HepG2 (cell line): ENCODE measurements around the gene PSAPL1. TPM values are rescaled to one million over a fixed set of nuclear protein-coding genes. Genes with fewer than 3 reads are reported as not detected.

Experiments
- ATAC-seq: fragments of 200-7000 bp; cut with Tn5 transposase; 3 replicates; pipeline ENCODE4 v1.9.1; 2020; ENCODE audit warnings: mild to moderate bottlenecking, moderate library complexity
- BruUV-seq: library from RNA; stranded (reverse); fragments of 400-500 nt; replicated peaks from 2 replicates; lab custom pipeline; 2021; lab: Mats Ljungman, UMichigan
- CTCF ChIA-PET: fragments of 300-600 bp; formaldehyde crosslinking; extraction: SDS; loops from one replicate; lab custom pipeline; 2021; ENCODE audit warnings: low total read pairs, inconsistent platforms, low intra/inter-chr PET ratio; lab: Yijun Ruan, JAX
- POLR2A ChIA-PET: fragments of 350-600 bp; sonication (Branson Sonifier 250); formaldehyde crosslinking; loops from one replicate; lab custom pipeline; 2020; ENCODE audit warnings: antibody characterized with exemption, inconsistent platforms; lab: Yijun Ruan, JAX
- DNase-seq: peaks from one replicate; pipeline ENCODE4 v3.0.0-alpha.2; 2015; ENCODE audit warnings: low spot score
- FAIRE-seq: peaks from 3 replicates; lab custom pipeline; 2011; peaks lifted over from hg19 to GRCh38; lab: Jason Lieb, UNC
- H2AFZ ChIP-seq: one replicate; pipeline ENCODE4 v1.6.1; 2011; ENCODE audit warnings: low read length, inconsistent platforms
- H3K27ac ChIP-seq: fragments of 300-600 bp; 3 replicates; pipeline ENCODE4 v1.8.0; 2011; ENCODE audit warnings: mixed run types, mild to moderate bottlenecking, mixed read lengths, low read length, inconsistent platforms; ENCODE audit not compliant: insufficient read depth; ENCODE audit errors: extremely low read length
- H3K27me3 ChIP-seq, 2 experiments: fragments of 200-600 bp in 1 of 2; 2 replicates in 1 of 2; 3 replicates in 1 of 2; pipeline versions ENCODE4 v1.6.0 to v1.8.0; 2011; ENCODE audit warnings: low read length in 2 of 2, mild to moderate bottlenecking in 2 of 2, moderate library complexity in 2 of 2, inconsistent platforms in 1 of 2; ENCODE audit not compliant: insufficient read depth in 2 of 2, control insufficient read depth in 1 of 2
- H3K36me3 ChIP-seq, 2 experiments: fragments of 200-600 bp in 1 of 2; replicated peaks in 1 of 2; 2 replicates in 1 of 2; 3 replicates in 1 of 2; pipeline versions ENCODE4 v1.5.1 to v1.8.0; 2011; ENCODE audit warnings: low read length in 2 of 2, inconsistent platforms in 1 of 2; ENCODE audit not compliant: insufficient read depth in 2 of 2, control insufficient read depth in 1 of 2
- H3K4me1 ChIP-seq: 2 replicates; pipeline ENCODE4 v1.5.1; 2012; ENCODE audit warnings: low read length, inconsistent platforms; ENCODE audit not compliant: insufficient read depth
- H3K4me2 ChIP-seq: 2 replicates; pipeline ENCODE4 v1.6.0; 2011; ENCODE audit warnings: low read depth, low read length, inconsistent platforms
- H3K4me3 ChIP-seq, 3 experiments: fragments of 200-600 bp in 1 of 3; sonication (generic), shearing (Covaris generic) in 1 of 3; replicated peaks in 1 of 3; 2 replicates each; pipeline ENCODE4 v1.5.1; 2011 to 2016; ENCODE audit warnings: low read length in 3 of 3, inconsistent platforms in 2 of 3, low read depth in 2 of 3, mild to moderate bottlenecking in 2 of 3, control low read depth in 1 of 3, mixed read lengths in 1 of 3; ENCODE audit not compliant: insufficient read depth in 1 of 3
- H3K79me2 ChIP-seq: one replicate; pipeline ENCODE4 v1.6.1; 2011; ENCODE audit warnings: low read length, inconsistent platforms; ENCODE audit not compliant: insufficient read depth
- H3K9ac ChIP-seq: 2 replicates; pipeline ENCODE4 v1.6.0; 2011; ENCODE audit warnings: mild to moderate bottlenecking, low read depth, low read length, inconsistent platforms; ENCODE audit not compliant: insufficient read depth
- H3K9me3 ChIP-seq: 2 replicates; pipeline ENCODE4 v1.5.1; 2012; ENCODE audit warnings: mild to moderate bottlenecking, low read length
- H4K20me1 ChIP-seq: 2 replicates; pipeline ENCODE4 v1.6.0; 2011; ENCODE audit warnings: inconsistent platforms, mild to moderate bottlenecking, low read length, moderate library complexity; ENCODE audit not compliant: insufficient read depth
- MLLT10 ChIP-seq: sonication (generic); formaldehyde crosslinking; IDR thresholded peaks from 2 replicates; pipeline ENCODE4 v1.4.0; 2020; ENCODE audit warnings: missing genetic modification reagents
- TARDBP ChIP-seq: sonication (generic); formaldehyde crosslinking; IDR thresholded peaks from 2 replicates; pipeline ENCODE4 v1.8.0; 2022; ENCODE audit warnings: mild to moderate bottlenecking, missing genetic modification reagents
- TCF7 ChIP-seq: sonication (generic); IDR thresholded peaks from 2 replicates; pipeline ENCODE4 v1.6.1; 2016; ENCODE audit warnings: antibody characterized with exemption, low read depth
- TGIF2 ChIP-seq: IDR thresholded peaks from 2 replicates; pipeline ENCODE4 v1.6.1; 2016; ENCODE audit warnings: control low read depth, missing compliant biosample characterization
- WGBS: methylation state at CpG from one replicate; pipeline ENCODE4 v1.1.6; 2017; ENCODE audit warnings: low lambda C conversion rate; 5-methylcytosine and 5-hydroxymethylcytosine counted together
- in situ Hi-C: cut with HindIII; loops from 2 replicates; pipeline ENCODE4 v1.10.0; 2017; ENCODE audit warnings: low pct_unique_long_range_greater_than_20kb; ENCODE audit not compliant: extremely low pct_ligation_motif_present
- intact Hi-C: fragments of 100-400 bp; cut with micrococcal nuclease; formaldehyde crosslinking; loops from one replicate; pipeline ENCODE4 v1.10.0; 2022; ENCODE audit not compliant: unreplicated experiment
- polyA plus RNA-seq, 8 experiments: library from polyadenylated mRNA; depleted of rRNA in 3 of 8; stranded (reverse) in 7 of 8; unstranded in 1 of 8; fragments of >200 nt; fragmentation: Illumina TruSeq in 4 of 8; extraction: Trizol in 4 of 8; gene quantifications; 2 replicates each; pipeline versions ENCODE4 v1.2.1 to v1.2.3, GENCODE V29; 2011 to 2016; ENCODE audit warnings: low read depth in 4 of 8, missing spikeins in 1 of 8, mixed read lengths in 1 of 8; ENCODE audit not compliant: insufficient read depth in 1 of 8
- total RNA-seq, 5 experiments: library from RNA; depleted of rRNA; stranded (reverse); fragments of >200 nt; fragmentation: Illumina TruSeq; extraction: Trizol; gene quantifications; 2 replicates each; pipeline ENCODE4 v1.2.3, GENCODE V29; 2016; ENCODE audit warnings: low read depth in 1 of 5
- TF ChIP-seq, protein P1 (sequence below): sonication (generic); formaldehyde crosslinking; conservative IDR thresholded peaks from 2 replicates; pipeline ENCODE4 v1.4.0; 2020; ENCODE audit warnings: missing genetic modification reagents
- TF ChIP-seq, protein P2 (sequence below): sonication (generic); formaldehyde crosslinking; IDR thresholded peaks from 2 replicates; pipeline ENCODE4 v1.5.1; 2020; ENCODE audit warnings: mild to moderate bottlenecking, moderate library complexity, missing genetic modification reagents
- TF ChIP-seq, protein P3 (sequence below): sonication (generic); formaldehyde crosslinking; IDR thresholded peaks from 2 replicates; pipeline ENCODE4 v1.4.0; 2020; ENCODE audit warnings: low read depth, missing genetic modification reagents
- TF ChIP-seq, protein P4 (sequence below): sonication (generic); formaldehyde crosslinking; IDR thresholded peaks from 2 replicates; pipeline ENCODE4 v1.4.0; 2020; ENCODE audit warnings: low read depth, mild to moderate bottlenecking, missing genetic modification reagents

Gene PSAPL1
- total and polyA plus RNA-seq, 2 of the 13 experiments (the other 11 are each of a cell fraction or from before 2014, with no cell fraction given), result 0.02 to 0.16 TPM

DNA sequence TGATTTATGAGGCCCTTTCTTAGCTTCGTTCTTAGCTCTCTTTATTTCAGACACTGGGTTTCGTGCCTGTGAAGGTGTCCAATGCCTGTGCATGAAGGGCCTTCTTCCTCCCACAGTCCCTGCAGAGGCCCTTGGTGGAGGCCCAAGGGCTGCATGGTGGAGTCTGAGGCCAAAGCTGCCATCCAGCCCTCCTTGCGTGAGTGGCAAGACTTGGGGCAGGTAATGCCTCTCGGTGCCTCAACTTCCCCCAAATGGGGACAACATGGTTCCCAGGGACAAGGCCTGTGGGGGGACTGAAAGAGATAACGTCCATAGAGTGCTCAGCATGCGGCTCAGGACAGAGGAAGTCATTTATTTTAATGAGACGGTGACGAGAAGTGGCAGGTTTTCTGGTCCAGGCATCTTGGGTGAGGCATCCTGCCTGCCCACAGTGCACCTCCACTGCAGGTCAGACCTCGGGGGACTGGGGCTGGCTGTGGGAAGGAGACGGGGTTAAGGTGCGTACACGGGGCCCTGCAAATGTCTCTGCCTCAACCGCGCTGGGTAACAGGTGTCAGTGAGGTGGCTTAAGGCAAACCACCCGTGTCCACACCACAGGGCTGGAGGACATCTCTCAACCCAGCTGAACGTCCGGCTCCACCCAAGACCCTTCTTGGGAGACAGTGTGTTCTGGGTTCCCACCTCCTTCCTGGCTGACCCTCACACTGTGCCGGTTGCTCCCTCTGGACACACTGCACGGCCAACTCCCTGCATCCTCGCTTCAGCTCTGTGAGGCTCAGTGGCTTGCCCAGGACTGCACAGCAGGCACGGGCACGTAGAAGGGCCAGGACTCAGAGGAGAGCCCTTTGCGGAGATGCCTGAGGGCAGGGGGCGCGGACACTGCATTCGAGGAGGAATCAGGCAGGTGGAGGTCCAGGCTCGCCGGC, 50.5 kb downstream of the PSAPL1 start (continued):
- TF ChIP-seq, protein P1, sequence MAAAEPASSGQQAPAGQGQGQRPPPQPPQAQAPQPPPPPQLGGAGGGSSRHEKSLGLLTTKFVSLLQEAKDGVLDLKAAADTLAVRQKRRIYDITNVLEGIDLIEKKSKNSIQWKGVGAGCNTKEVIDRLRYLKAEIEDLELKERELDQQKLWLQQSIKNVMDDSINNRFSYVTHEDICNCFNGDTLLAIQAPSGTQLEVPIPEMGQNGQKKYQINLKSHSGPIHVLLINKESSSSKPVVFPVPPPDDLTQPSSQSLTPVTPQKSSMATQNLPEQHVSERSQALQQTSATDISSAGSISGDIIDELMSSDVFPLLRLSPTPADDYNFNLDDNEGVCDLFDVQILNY, result no peak
- TF ChIP-seq, protein P2, sequence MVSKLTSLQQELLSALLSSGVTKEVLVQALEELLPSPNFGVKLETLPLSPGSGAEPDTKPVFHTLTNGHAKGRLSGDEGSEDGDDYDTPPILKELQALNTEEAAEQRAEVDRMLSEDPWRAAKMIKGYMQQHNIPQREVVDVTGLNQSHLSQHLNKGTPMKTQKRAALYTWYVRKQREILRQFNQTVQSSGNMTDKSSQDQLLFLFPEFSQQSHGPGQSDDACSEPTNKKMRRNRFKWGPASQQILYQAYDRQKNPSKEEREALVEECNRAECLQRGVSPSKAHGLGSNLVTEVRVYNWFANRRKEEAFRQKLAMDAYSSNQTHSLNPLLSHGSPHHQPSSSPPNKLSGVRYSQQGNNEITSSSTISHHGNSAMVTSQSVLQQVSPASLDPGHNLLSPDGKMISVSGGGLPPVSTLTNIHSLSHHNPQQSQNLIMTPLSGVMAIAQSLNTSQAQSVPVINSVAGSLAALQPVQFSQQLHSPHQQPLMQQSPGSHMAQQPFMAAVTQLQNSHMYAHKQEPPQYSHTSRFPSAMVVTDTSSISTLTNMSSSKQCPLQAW (CRISPR knock-in tag), result no peak
- TF ChIP-seq, protein P3, sequence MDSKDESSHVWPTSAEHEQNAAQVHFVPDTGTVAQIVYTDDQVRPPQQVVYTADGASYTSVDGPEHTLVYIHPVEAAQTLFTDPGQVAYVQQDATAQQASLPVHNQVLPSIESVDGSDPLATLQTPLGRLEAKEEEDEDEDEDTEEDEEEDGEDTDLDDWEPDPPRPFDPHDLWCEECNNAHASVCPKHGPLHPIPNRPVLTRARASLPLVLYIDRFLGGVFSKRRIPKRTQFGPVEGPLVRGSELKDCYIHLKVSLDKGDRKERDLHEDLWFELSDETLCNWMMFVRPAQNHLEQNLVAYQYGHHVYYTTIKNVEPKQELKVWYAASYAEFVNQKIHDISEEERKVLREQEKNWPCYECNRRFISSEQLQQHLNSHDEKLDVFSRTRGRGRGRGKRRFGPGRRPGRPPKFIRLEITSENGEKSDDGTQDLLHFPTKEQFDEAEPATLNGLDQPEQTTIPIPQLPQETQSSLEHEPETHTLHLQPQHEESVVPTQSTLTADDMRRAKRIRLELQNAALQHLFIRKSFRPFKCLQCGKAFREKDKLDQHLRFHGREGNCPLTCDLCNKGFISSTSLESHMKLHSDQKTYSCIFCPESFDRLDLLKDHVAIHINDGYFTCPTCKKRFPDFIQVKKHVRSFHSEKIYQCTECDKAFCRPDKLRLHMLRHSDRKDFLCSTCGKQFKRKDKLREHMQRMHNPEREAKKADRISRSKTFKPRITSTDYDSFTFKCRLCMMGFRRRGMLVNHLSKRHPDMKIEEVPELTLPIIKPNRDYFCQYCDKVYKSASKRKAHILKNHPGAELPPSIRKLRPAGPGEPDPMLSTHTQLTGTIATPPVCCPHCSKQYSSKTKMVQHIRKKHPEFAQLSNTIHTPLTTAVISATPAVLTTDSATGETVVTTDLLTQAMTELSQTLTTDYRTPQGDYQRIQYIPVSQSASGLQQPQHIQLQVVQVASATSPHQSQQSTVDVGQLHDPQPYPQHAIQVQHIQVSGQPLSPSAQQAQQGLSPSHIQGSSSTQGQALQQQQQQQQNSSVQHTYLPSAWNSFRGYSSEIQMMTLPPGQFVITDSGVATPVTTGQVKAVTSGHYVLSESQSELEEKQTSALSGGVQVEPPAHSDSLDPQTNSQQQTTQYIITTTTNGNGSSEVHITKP (CRISPR knock-in tag), result no peak

DNA sequence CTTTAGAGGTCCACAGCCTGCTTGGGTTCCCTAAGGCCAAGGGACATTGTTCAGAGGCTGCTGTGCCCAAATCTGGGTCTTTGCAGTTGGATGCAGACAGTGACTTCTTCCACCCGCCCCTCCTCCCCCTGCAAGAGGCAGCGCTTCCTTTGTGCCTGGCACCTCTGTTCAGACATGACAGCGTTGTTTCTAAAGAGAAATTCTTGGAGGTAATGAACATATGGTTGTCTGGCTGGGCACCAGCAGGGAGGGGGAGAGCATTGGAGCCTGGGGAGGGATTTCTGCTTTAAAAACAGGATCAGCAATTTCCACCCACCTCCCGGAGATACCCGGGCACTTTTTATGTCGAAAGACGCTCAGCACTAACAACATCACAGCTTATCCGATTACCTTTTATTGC, 51.5 kb downstream of the PSAPL1 start:
- ChIA-PET CTCF (no interaction called here), POLR2A (no interaction called here)
- DNase-seq (no peak), FAIRE-seq (no peak), ATAC-seq (no peak)
- in situ Hi-C loops (no loop called here), intact Hi-C loops (no loop called here)
- BruUV-seq, result no TSS peak
- WGBS, result 49% methylated on average over 8 of the region's 8 CpGs
- peaks cover 3 to 16% of the 10 kb centered on the region in 2 experiments; a peak in 2 of 5 replicates for H3K27me3 ChIP-seq
- H3K79me2 ChIP-seq, result no peaks in the 10 kb centered on the region
- H3K9me3 ChIP-seq, result no peaks in the 10 kb centered on the region
- TF ChIP-seq TCF7, result no peak
- TF ChIP-seq, protein P4, sequence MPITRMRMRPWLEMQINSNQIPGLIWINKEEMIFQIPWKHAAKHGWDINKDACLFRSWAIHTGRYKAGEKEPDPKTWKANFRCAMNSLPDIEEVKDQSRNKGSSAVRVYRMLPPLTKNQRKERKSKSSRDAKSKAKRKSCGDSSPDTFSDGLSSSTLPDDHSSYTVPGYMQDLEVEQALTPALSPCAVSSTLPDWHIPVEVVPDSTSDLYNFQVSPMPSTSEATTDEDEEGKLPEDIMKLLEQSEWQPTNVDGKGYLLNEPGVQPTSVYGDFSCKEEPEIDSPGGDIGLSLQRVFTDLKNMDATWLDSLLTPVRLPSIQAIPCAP (CRISPR knock-in tag), result no peak
- TF ChIP-seq MLLT10, result no peak
- no peak for TF ChIP-seq TARDBP (CRISPR knock-in tag)
- TF ChIP-seq TGIF2 (CRISPR knock-in tag), result no peak
- no peaks in the 10 kb centered on the region for H3K36me3 ChIP-seq
- no peak overlapping the region for H3K4me2 ChIP-seq
- H4K20me1 ChIP-seq, result no peaks in the 10 kb centered on the region
- no peak overlapping the region for H2AFZ ChIP-seq
- no peak overlapping the region for H3K27ac ChIP-seq
- H3K4me3 ChIP-seq, result no peak overlapping the region
- no peaks in the 10 kb centered on the region for H3K4me1 ChIP-seq
- H3K9ac ChIP-seq, result no peak overlapping the region
